CD4-positive, alpha-beta T cell (primary cell): Measurements from ENCODE around the gene PSME3IP1. TPM values are rescaled to one million over a fixed set of nuclear protein-coding genes. Genes with fewer than 3 reads are reported as not detected.
A peak's percentile ranks its signal among the peaks of the same experiment; 100 is the strongest.

Experiments used
- ATAC-seq: fragments of 200-7000 bp; cut with Tn5 transposase; one replicate; pipeline ENCODE4 v1.10.0; 2022; ENCODE audit warnings: mild to moderate bottlenecking; ENCODE audit not compliant: poor library complexity
- CTCF ChIA-PET: fragments of 350-600 bp; sonication (Branson Sonifier 250); formaldehyde crosslinking; loops from one replicate; lab custom pipeline; 2021; ENCODE audit warnings: antibody characterized with exemption, inconsistent platforms; lab: Charles Lee
- POLR2A ChIA-PET: fragments of 350-600 bp; sonication (Branson Sonifier 250); formaldehyde crosslinking; loops from one replicate; lab custom pipeline; 2021; ENCODE audit warnings: antibody characterized with exemption, inconsistent platforms; lab: Charles Lee
- DNase-seq, 14 experiments: peaks; one replicate each; pipeline ENCODE4 v3.0.0-alpha.2; 2013 to 2020; ENCODE audit warnings: mixed read lengths in 2 of 14
- H3K27ac ChIP-seq, 2 donors: one replicate each; pipeline versions ENCODE4 v1.5.1 to v1.7.0; 2013; ENCODE audit warnings: low read length in 2 of 2, low read depth in 1 of 2, mild to moderate bottlenecking in 1 of 2
- H3K27me3 ChIP-seq, 2 experiments: 1 replicate in 1 of 2; 2 replicates in 1 of 2; pipeline versions ENCODE4 v1.6.1 to v1.7.0; 2013; ENCODE audit warnings: low read length in 2 of 2, control low read depth in 1 of 2, mild to moderate bottlenecking in 1 of 2, moderate library complexity in 1 of 2; ENCODE audit not compliant: insufficient read depth in 2 of 2, control insufficient read depth in 1 of 2
- H3K36me3 ChIP-seq: one replicate; pipeline ENCODE4 v1.6.1; 2013; ENCODE audit warnings: low read length, control low read depth; ENCODE audit not compliant: insufficient read depth
- H3K4me1 ChIP-seq: one replicate; pipeline ENCODE4 v1.6.1; 2013; ENCODE audit warnings: low read length, control low read depth; ENCODE audit not compliant: insufficient read depth
- H3K4me3 ChIP-seq: one replicate; pipeline ENCODE4 v1.5.1; 2013; ENCODE audit warnings: mild to moderate bottlenecking, low read length, moderate library complexity
- H3K9me3 ChIP-seq, 2 experiments: 1 replicate in 1 of 2; 2 replicates in 1 of 2; pipeline versions ENCODE4 v1.6.1 to v1.7.0; 2013; ENCODE audit warnings: low read length in 2 of 2, mild to moderate bottlenecking in 2 of 2, control low read depth in 1 of 2, moderate library complexity in 1 of 2; ENCODE audit not compliant: control insufficient read depth in 1 of 2, insufficient read depth in 1 of 2
- H3K27ac Mint-ChIP-seq: one replicate; pipeline ENCODE4 v1.8.0; 2020; ENCODE audit warnings: mixed read lengths
- H3K27me3 Mint-ChIP-seq: one replicate; pipeline ENCODE4 v1.8.0; 2021; ENCODE audit warnings: mixed read lengths
- H3K36me3 Mint-ChIP-seq: one replicate; pipeline ENCODE4 v1.8.0; 2021; ENCODE audit warnings: low read depth, mixed read lengths
- H3K4me1 Mint-ChIP-seq: one replicate; pipeline ENCODE4 v1.8.0; 2021; ENCODE audit warnings: low read depth, mixed read lengths
- H3K4me3 Mint-ChIP-seq: one replicate; pipeline ENCODE4 v1.8.0; 2020; ENCODE audit warnings: mild to moderate bottlenecking, mixed read lengths
- H3K9me3 Mint-ChIP-seq: one replicate; pipeline ENCODE4 v1.8.0; 2020; ENCODE audit warnings: mixed read lengths
- intact Hi-C, 2 experiments: fragments of 100-400 bp; cut with DNase I in 1 of 2; cut with micrococcal nuclease in 1 of 2; formaldehyde crosslinking; loops; one replicate each; pipeline versions ENCODE4 v1.15.1 to v1.9.0; 2023 to 2025; cut with DNase I, micrococcal nuclease
- total RNA-seq, 174 experiments: library from RNA in 2 of 174; stranded (reverse) in 2 of 174; gene quantifications; one replicate each; pipeline ENCODE4 v1.2.3 and lab custom pipeline; 2021 to 2026
- TF ChIP-seq, protein P1 (sequence below): fragments of 200-600 bp; IDR thresholded peaks from one replicate; pipeline ENCODE4 v1.8.0; 2022; ENCODE audit warnings: antibody characterized with exemption, mild to moderate bottlenecking

PSME3IP1 gene
- total RNA-seq, 2 experiments from 2014 or later: 77.1 to 77.9 TPM

DNA sequence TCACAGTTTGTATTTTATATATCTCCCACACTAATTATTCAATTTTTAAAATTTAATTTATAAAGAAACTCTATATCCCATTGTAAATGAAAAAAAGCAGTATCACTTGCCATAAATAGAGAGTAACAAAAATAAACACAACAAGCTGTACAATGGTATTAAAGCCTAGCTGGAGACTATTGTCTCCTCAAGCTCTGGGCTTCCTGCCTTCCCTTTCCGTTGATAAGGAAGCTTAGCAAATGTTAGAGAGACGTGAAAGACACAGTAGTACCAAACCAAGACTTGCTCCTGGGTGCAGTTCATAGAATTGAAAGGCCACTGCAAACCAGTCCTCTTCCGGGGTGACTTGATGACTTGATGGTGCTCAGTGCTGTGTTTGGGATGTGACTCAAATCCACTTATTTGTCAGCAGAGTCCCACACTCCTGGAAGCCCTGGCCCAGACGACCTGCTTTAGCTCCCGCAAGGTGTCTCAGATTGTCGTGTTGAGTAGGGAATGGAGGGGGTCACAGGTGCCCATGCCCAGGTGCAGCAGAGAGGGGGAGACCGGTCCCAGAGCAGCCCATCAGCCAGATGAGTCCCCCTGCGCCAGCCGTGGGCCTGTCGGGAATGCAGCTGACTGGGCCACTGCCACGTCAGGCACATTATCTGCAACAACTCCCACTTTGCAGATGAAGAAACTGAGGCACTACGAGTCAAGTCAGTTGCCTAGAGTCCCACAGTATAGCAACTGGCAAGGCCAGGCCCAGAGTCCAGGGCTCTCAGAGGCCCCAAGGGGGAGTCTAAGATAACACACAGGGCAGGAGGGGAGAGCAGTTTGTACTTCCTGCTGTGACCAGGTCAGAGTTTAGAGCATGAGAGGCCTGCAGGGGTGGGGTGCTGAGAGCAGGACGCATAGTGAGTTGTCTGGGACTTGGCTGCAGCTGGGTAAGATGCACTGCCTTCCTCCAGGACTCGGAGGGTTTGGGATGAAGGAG is 40.5 kb downstream of the PSME3IP1 start:
- no peaks in the 10 kb centered on the region for H3K9me3 Mint-ChIP-seq
- peaks cover 42% of the 10 kb centered on the region for H3K4me1 Mint-ChIP-seq
- Histone ChIP-seq H3K27ac (no peak overlapping the region), H3K4me1 (peaks cover 47% of the 10 kb centered on the region), H3K9me3 (no peaks in the 10 kb centered on the region), H3K36me3 (no peaks in the 10 kb centered on the region), H3K27me3 (no peaks in the 10 kb centered on the region), H3K4me3 (no peak overlapping the region)
- ChIA-PET POLR2A (no interaction called here), CTCF (no interaction called here)
- DNase-seq (no peak), ATAC-seq (no peak)
- intact Hi-C loops: no loop called here
- H3K27me3 Mint-ChIP-seq: no peaks in the 10 kb centered on the region
- TF ChIP-seq, protein P1, sequence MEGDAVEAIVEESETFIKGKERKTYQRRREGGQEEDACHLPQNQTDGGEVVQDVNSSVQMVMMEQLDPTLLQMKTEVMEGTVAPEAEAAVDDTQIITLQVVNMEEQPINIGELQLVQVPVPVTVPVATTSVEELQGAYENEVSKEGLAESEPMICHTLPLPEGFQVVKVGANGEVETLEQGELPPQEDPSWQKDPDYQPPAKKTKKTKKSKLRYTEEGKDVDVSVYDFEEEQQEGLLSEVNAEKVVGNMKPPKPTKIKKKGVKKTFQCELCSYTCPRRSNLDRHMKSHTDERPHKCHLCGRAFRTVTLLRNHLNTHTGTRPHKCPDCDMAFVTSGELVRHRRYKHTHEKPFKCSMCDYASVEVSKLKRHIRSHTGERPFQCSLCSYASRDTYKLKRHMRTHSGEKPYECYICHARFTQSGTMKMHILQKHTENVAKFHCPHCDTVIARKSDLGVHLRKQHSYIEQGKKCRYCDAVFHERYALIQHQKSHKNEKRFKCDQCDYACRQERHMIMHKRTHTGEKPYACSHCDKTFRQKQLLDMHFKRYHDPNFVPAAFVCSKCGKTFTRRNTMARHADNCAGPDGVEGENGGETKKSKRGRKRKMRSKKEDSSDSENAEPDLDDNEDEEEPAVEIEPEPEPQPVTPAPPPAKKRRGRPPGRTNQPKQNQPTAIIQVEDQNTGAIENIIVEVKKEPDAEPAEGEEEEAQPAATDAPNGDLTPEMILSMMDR: no peak
- H3K4me3 Mint-ChIP-seq: no peak overlapping the region
- H3K36me3 Mint-ChIP-seq: no peaks in the 10 kb centered on the region
- no peak overlapping the region for H3K27ac Mint-ChIP-seq

DNA sequence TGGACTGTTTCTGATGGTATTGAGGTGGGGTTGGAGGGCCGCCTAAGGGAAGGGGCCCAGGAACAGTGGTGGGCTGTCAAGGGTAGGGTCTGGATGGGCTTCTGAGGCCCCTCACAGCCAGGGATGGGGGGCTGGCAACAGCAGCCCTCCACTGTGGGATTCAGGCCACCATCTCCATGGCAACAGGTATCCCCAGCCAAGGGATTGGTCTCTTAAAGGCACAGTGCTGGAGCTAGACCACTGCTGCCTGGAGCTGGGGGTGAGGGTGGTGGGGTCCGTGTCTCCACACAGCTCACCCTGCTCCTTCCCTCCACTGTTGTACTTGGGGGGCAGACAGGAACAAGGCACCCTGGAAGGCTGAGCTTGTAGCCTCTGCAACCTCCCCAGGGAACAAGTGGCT is 41.8 kb downstream of the PSME3IP1 start:
- Mint-ChIP-seq H3K27me3 (no peaks in the 10 kb centered on the region), H3K4me1 (peaks cover 53% of the 10 kb centered on the region), H3K36me3 (no peaks in the 10 kb centered on the region), H3K27ac (peak overlapping the region; percentile 51), H3K4me3 (no peak overlapping the region), H3K9me3 (no peaks in the 10 kb centered on the region)
- ATAC-seq: no peak
- no peaks in the 10 kb centered on the region for H3K27me3 ChIP-seq
- TF ChIP-seq, protein P1: no peak
- no peaks in the 10 kb centered on the region for H3K9me3 ChIP-seq
- H3K27ac ChIP-seq: peak overlapping the region in 1 of 2 donors; percentile 51
- peaks cover 53% of the 10 kb centered on the region for H3K4me1 ChIP-seq
- no peak overlapping the region for H3K4me3 ChIP-seq
- no peaks in the 10 kb centered on the region for H3K36me3 ChIP-seq
- intact Hi-C loops: loop anchor here in 1 of 2 experiments (5.0 kb wide), 1 partner anchor 107 kb away; no protein-coding TSS in a partner anchor
- CTCF ChIA-PET: interaction anchor here (1.3 kb wide), 1 partner anchor 51 kb away, joined by 3 read pairs; no protein-coding TSS in a partner anchor
- POLR2A ChIA-PET: interaction anchor here (1.0 kb wide), 2 partner anchors 8 to 12 kb away, joined by 3 read pairs; no protein-coding TSS in a partner anchor
- DNase-seq: no peak

DNA sequence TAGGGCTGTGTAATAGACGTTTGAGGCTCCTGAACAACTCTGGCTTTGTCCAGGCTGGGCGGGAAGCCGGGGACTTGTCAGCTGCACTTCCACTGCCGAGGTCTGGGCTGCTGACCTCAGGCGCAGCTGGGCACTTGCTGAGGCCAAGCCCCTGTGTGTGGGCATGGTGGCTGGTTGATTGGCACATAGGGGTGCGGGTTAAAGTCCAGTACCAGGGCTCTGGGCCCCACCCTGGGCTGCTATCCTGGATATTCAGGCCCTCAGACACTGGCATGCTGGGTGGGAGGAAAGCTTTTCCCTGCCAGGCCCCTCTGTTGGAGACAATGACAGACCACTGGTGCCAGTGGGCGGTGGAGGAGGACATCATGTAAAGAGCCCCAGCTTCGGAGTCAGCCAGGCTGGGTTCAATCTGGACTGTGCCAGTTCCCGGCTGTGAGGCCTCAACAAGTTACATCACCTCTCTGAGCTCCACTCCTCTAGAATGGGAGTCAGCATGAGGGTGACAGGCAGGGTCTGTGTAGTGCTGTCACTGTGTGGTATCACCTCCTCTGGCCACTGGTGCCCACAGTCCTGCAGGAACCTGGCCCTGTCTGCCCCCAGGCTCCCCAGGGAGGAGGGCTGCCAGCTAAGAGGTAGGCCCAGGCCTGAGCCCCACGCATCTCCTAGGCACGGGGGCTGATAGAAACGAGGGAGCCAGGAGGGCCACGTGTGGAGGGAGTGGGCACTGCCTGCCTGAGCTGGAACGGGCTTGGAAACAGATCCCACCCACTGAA is 42.5 kb downstream of the PSME3IP1 start:
- no peaks in the 10 kb centered on the region for H3K27me3 ChIP-seq
- Mint-ChIP-seq H3K27me3 (no peaks in the 10 kb centered on the region), H3K36me3 (no peaks in the 10 kb centered on the region), H3K27ac (peak overlapping the region; percentile 51), H3K4me3 (no peak overlapping the region), H3K4me1 (peaks cover 60% of the 10 kb centered on the region), H3K9me3 (no peaks in the 10 kb centered on the region)
- H3K27ac ChIP-seq: peak overlapping the region in 1 of 2 donors; percentile 51
- TF ChIP-seq, protein P1: no peak
- DNase-seq (no peak), ATAC-seq (no peak)
- H3K36me3 ChIP-seq: no peaks in the 10 kb centered on the region
- POLR2A ChIA-PET: interaction anchor here (1.0 to 2.2 kb wide), 5 partner anchors 8 to 50 kb away, joined by 3 to 9 read pairs (median 3); no protein-coding TSS in a partner anchor
- CTCF ChIA-PET: interaction anchor here (1.3 to 1.4 kb wide), 2 partner anchors 15 to 50 kb away, joined by 3 to 4 read pairs; no protein-coding TSS in a partner anchor
- H3K4me1 ChIP-seq: peaks cover 53% of the 10 kb centered on the region
- no peak overlapping the region for H3K4me3 ChIP-seq
- no peaks in the 10 kb centered on the region for H3K9me3 ChIP-seq
- intact Hi-C loops: loop anchor here in 1 of 2 experiments (5.0 kb wide), 1 partner anchor 106 kb away; no protein-coding TSS in a partner anchor
